Mesenchymal stem cell (in vitro differentiated cells and primary cell): Measurements from ENCODE around the gene PDE6C.

Source experiments
- DNase-seq: peaks from one replicate; pipeline ENCODE4 v3.0.0-alpha.2; 2013
- H2AFZ ChIP-seq: one replicate; pipeline ENCODE4 v1.6.1; 2013; ENCODE audit warnings: low read depth, mild to moderate bottlenecking, control low read depth, inconsistent platforms, low read length, moderate library complexity
- H2AK5ac ChIP-seq: 2 replicates; pipeline ENCODE4 v1.6.1; 2013; ENCODE audit warnings: low read length, moderate library complexity, mild to moderate bottlenecking, inconsistent platforms; ENCODE audit not compliant: severe bottlenecking
- H2BK120ac ChIP-seq: one replicate; pipeline ENCODE4 v1.6.1; 2013; ENCODE audit warnings: low read depth, mild to moderate bottlenecking, inconsistent platforms, low read length, moderate library complexity
- H2BK12ac ChIP-seq, 2 experiments: one replicate each; pipeline ENCODE4 v1.6.1; 2013; ENCODE audit warnings: inconsistent platforms in 2 of 2, low read length in 2 of 2, mild to moderate bottlenecking in 2 of 2, moderate library complexity in 2 of 2, control low read depth in 1 of 2
- H2BK15ac ChIP-seq: one replicate; pipeline ENCODE4 v1.6.1; 2013; ENCODE audit warnings: mild to moderate bottlenecking, low read depth, inconsistent platforms; ENCODE audit not compliant: poor library complexity, severe bottlenecking
- H2BK5ac ChIP-seq: 2 replicates; pipeline ENCODE4 v1.6.1; 2013; ENCODE audit warnings: low read depth, mild to moderate bottlenecking, low read length, control low read depth, inconsistent platforms; ENCODE audit not compliant: poor library complexity, severe bottlenecking
- H3K14ac ChIP-seq, 2 experiments: one replicate each; pipeline ENCODE4 v1.6.1; 2013; ENCODE audit warnings: inconsistent platforms in 2 of 2, low read length in 2 of 2, control low read depth in 1 of 2, mild to moderate bottlenecking in 1 of 2, moderate library complexity in 1 of 2
- H3K18ac ChIP-seq, 2 experiments: one replicate each; pipeline ENCODE4 v1.6.1; 2013; ENCODE audit warnings: inconsistent platforms in 2 of 2, low read length in 2 of 2, control low read depth in 1 of 2, low read depth in 1 of 2, mild to moderate bottlenecking in 1 of 2
- H3K23ac ChIP-seq, 2 experiments: one replicate each; pipeline ENCODE4 v1.6.1; 2013; ENCODE audit warnings: inconsistent platforms in 2 of 2, low read length in 2 of 2, mild to moderate bottlenecking in 2 of 2, moderate library complexity in 2 of 2, control low read depth in 1 of 2
- H3K27ac ChIP-seq: 2 replicates; pipeline ENCODE4 v1.5.1; 2013; ENCODE audit warnings: mild to moderate bottlenecking, moderate library complexity, low read length, control low read depth, inconsistent platforms; ENCODE audit not compliant: poor library complexity, severe bottlenecking
- H3K27me3 ChIP-seq, 2 experiments: 2 replicates each; pipeline versions ENCODE4 v1.6.1 to v1.7.0; 2013; ENCODE audit warnings: low read length in 2 of 2, mild to moderate bottlenecking in 2 of 2, moderate library complexity in 2 of 2, control low read depth in 1 of 2, inconsistent platforms in 1 of 2; ENCODE audit not compliant: control insufficient read depth in 1 of 2, insufficient read depth in 1 of 2
- H3K36me3 ChIP-seq, 2 experiments: 2 replicates each; pipeline versions ENCODE4 v1.6.1 to v1.7.0; 2013; ENCODE audit warnings: low read length in 2 of 2, control low read depth in 1 of 2, inconsistent platforms in 1 of 2, low read depth in 1 of 2, mild to moderate bottlenecking in 1 of 2; ENCODE audit not compliant: insufficient read depth in 2 of 2, control insufficient read depth in 1 of 2
- H3K4ac ChIP-seq, 2 experiments: one replicate each; pipeline ENCODE4 v1.6.1; 2013; ENCODE audit warnings: inconsistent platforms in 2 of 2, low read length in 2 of 2, mild to moderate bottlenecking in 2 of 2, moderate library complexity in 2 of 2, control low read depth in 1 of 2, low read depth in 1 of 2
- H3K4me1 ChIP-seq: 2 replicates; pipeline ENCODE4 v1.6.1; 2013; ENCODE audit warnings: low read depth, low read length, control low read depth; ENCODE audit not compliant: control insufficient read depth, insufficient read depth
- H3K4me2 ChIP-seq: 2 replicates; pipeline ENCODE4 v1.6.1; 2013; ENCODE audit warnings: low read length, mild to moderate bottlenecking, inconsistent platforms; ENCODE audit not compliant: poor library complexity, severe bottlenecking
- H3K4me3 ChIP-seq, 2 experiments: 2 replicates each; pipeline versions ENCODE4 v1.5.1 to v1.7.0; 2013; ENCODE audit warnings: low read length in 2 of 2, mild to moderate bottlenecking in 2 of 2, control low read depth in 1 of 2, low read depth in 1 of 2; ENCODE audit not compliant: insufficient read depth in 1 of 2
- H3K79me1 ChIP-seq: replicated peaks from 2 replicates; pipeline ENCODE4 v1.6.1; 2013; ENCODE audit warnings: mild to moderate bottlenecking, control low read depth, low read length, inconsistent platforms; ENCODE audit not compliant: poor library complexity, severe bottlenecking
- H3K9ac ChIP-seq: 2 replicates; pipeline ENCODE4 v1.7.0; 2013; ENCODE audit warnings: mild to moderate bottlenecking, low read length, moderate library complexity
- H3K9me3 ChIP-seq: 2 replicates; pipeline ENCODE4 v1.7.0; 2013; ENCODE audit warnings: mild to moderate bottlenecking, low read length; ENCODE audit not compliant: control insufficient read depth
- H4K8ac ChIP-seq: one replicate; pipeline ENCODE4 v1.6.1; 2013; ENCODE audit warnings: inconsistent platforms, mild to moderate bottlenecking, low read length, moderate library complexity
- H4K91ac ChIP-seq: one replicate; pipeline ENCODE4 v1.6.1; 2013; ENCODE audit warnings: mild to moderate bottlenecking, low read length, inconsistent platforms
- WGBS: methylation state at CpG from one replicate; pipeline ENCODE4 v1.1.7; 2013; ENCODE audit warnings: mixed read lengths; 5-methylcytosine and 5-hydroxymethylcytosine counted together

Gene PDE6C

DNA sequence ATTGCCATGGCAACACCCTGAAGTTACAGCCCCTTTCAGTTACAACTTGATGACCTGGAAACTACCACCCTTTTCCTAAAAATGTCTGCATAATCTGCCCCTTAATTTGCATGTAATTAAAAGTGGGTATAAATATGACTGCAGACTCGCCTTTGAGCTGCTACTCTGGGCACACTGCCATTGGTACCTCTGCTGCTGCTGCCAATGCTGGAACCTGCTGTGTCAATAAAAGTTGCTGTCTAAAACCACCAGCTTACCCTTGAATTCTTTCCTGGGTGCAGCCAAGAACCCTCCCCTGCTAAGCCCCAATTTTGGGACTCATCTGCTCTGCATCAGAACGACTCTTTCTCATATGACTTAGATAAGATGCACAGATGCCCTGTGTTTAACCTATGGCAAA is 100.3 kb downstream of the PDE6C start:
- H3K4me1 ChIP-seq, result peaks cover 2% of the 10 kb centered on the region
- 83% methylated on average over 2 of the region's 2 CpGs for WGBS
- no peak overlapping the region for H2BK120ac ChIP-seq
- H3K23ac ChIP-seq, result no peak overlapping the region
- H3K36me3 ChIP-seq, result no peaks in the 10 kb centered on the region
- no peak overlapping the region for H2AK5ac ChIP-seq
- H3K9me3 ChIP-seq, result no peaks in the 10 kb centered on the region
- no peak overlapping the region for H3K18ac ChIP-seq
- H4K8ac ChIP-seq, result no peak overlapping the region
- no peak overlapping the region for H2BK5ac ChIP-seq
- no peak overlapping the region for H3K9ac ChIP-seq
- H3K4me2 ChIP-seq, result no peak overlapping the region
- no peak overlapping the region for H2BK15ac ChIP-seq
- H3K4me3 ChIP-seq, result no peak overlapping the region
- H2AFZ ChIP-seq, result no peak overlapping the region
- H2BK12ac ChIP-seq, result no peak overlapping the region
- H3K4ac ChIP-seq, result no peak overlapping the region
- peaks cover 0 to 7% of the 10 kb centered on the region in 2 experiments for H3K27me3 ChIP-seq
- H3K27ac ChIP-seq, result no peak overlapping the region
- no peak overlapping the region for H4K91ac ChIP-seq
- H3K14ac ChIP-seq, result no peak overlapping the region
- H3K79me1 ChIP-seq, result no peaks in the 10 kb centered on the region
- no peak for DNase-seq

DNA sequence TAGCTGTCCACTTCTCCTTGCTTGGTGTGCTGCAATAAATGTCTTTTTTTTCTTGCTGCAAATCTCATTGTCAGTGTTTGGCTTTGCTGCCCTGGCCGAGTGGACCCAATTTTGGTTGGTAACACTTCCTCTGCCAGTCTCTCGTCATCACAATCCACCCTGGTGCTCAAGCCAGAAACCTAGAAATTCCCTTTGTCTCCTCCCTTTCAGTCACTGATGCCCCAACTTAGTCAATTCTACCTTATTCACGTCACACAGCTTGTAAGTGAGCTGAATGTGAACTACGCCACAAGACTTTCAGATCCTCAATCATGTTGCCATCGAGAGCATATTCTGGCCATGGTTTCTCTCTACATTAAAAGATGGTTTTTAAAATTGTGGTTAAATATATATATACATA is 103.0 kb downstream of the PDE6C start:
- Histone ChIP-seq H2BK12ac (no peak overlapping the region), H3K4me3 (no peak overlapping the region), H2BK5ac (no peak overlapping the region), H3K36me3 (no peaks in the 10 kb centered on the region), H3K9ac (no peak overlapping the region), H3K23ac (no peak overlapping the region), H3K27ac (no peak overlapping the region), H3K4ac (no peak overlapping the region), H3K9me3 (no peaks in the 10 kb centered on the region), H2BK15ac (no peak overlapping the region), H2AK5ac (no peak overlapping the region), H3K14ac (no peak overlapping the region), H3K79me1 (no peaks in the 10 kb centered on the region), H3K18ac (no peak overlapping the region), H3K27me3 (peaks cover 6 to 26% of the 10 kb centered on the region in 2 experiments), H2BK120ac (no peak overlapping the region), H2AFZ (no peak overlapping the region), H4K8ac (no peak overlapping the region), H3K4me1 (peaks cover 2% of the 10 kb centered on the region), H3K4me2 (no peak overlapping the region), H4K91ac (no peak overlapping the region)
- WGBS, result 88% methylated on average over 4 of the region's 5 CpGs
- no peak for DNase-seq
